ENCODE data around the gene CACNA1S. TPM values are rescaled to one million over a fixed set of nuclear protein-coding genes. Genes with fewer than 3 reads are reported as not detected.

CACNA1S gene
- polyA plus RNA-seq, 1 of the 3 experiments (the other 2 are of a cell fraction): not detected

GRCh38 chr1:201026836-201027235, 85.4 kb downstream of the CACNA1S start:
- no peak for TF ChIP-seq POLR2AphosphoS5 (IDR thresholded peaks at IDR 0.05; ENCODE audit: low read depth, low read length)
- TF ChIP-seq TCF12 (IDR thresholded peaks at IDR 0.05): no peak
- no peak for TF ChIP-seq MEF2A (IDR thresholded peaks at IDR 0.05; ENCODE audit: borderline replicate concordance, low read depth)
- no peak for TF ChIP-seq TEAD4 (IDR thresholded peaks at IDR 0.05; ENCODE audit: borderline replicate concordance, insufficient read depth)
- TF ChIP-seq JUND (IDR thresholded peaks at IDR 0.05): no peak
- no peak for TF ChIP-seq SMC3 (IDR thresholded peaks at IDR 0.05; ENCODE audit: low read depth, low read length)
- no peak for TF ChIP-seq CHD2 (IDR thresholded peaks at IDR 0.05; ENCODE audit: low read length, partially characterized antibody)
- TF ChIP-seq MXI1 (IDR thresholded peaks at IDR 0.05; ENCODE audit: low read depth, low read length): no peak
- no peak for TF ChIP-seq EZH2phosphoT487 (IDR thresholded peaks at IDR 0.05; ENCODE audit: borderline replicate concordance, low read depth)
- no peak for TF ChIP-seq REST (IDR thresholded peaks at IDR 0.05; ENCODE audit: low read depth, low read length)
- H3F3A ChIP-seq (replicated peaks; ENCODE audit: insufficient read depth): no peaks in the 10 kb centered on the region
- H3K4me2 ChIP-seq: no peak overlapping the region
- no peaks in the 10 kb centered on the region for H3K36me3 ChIP-seq (replicated peaks in 1 of 2; ENCODE audit: control insufficient read depth in 1 of 2, insufficient read depth in 2 of 2, low read length in 1 of 2)
- H3K27ac ChIP-seq (ENCODE audit: low read depth in 2 of 2, low read length in 1 of 2): no peak overlapping the region
- WGBS (ENCODE audit: low lambda C conversion rate): 81% methylated on average over 3 of the region's 3 CpGs
- no peak overlapping the region for H2AFZ ChIP-seq (ENCODE audit: low read depth)
- H3K27me3 ChIP-seq (ENCODE audit: insufficient read depth): no peaks in the 10 kb centered on the region; the same call in 1 of the 2 replicates
- no peak for DNase-seq
- no peak overlapping the region for H3K9ac ChIP-seq
- CTCF ChIA-PET: interaction anchor here (0.8 to 8.9 kb wide), 6 partner anchors 10 to 55 kb away, joined by 3 to 92 read pairs (median 8); no protein-coding TSS in a partner anchor
- H3K9me3 ChIP-seq: no peaks in the 10 kb centered on the region
- POLR2A ChIA-PET: interaction anchor here (0.7 kb wide), 1 partner anchor 21 kb away, joined by 3 read pairs; no protein-coding TSS in a partner anchor
- H4K20me1 ChIP-seq (ENCODE audit: insufficient read depth): no peaks in the 10 kb centered on the region
- no peaks in the 10 kb centered on the region for H3K9me2 ChIP-seq
- H3K4me1 ChIP-seq (ENCODE audit: control insufficient read depth in 1 of 2, insufficient read depth in 2 of 2, low read depth in 1 of 2, low read length in 1 of 2): peaks cover 5 to 7% of the 10 kb centered on the region in 2 experiments; a peak in 1 of 4 replicates
- no peaks in the 10 kb centered on the region; the same call in 1 of the 2 replicates for H3K79me2 ChIP-seq (ENCODE audit: insufficient read depth)
- H3K4me3 ChIP-seq (ENCODE audit: low read depth in 2 of 2, low read length in 1 of 2): no peak overlapping the region

DNA sequence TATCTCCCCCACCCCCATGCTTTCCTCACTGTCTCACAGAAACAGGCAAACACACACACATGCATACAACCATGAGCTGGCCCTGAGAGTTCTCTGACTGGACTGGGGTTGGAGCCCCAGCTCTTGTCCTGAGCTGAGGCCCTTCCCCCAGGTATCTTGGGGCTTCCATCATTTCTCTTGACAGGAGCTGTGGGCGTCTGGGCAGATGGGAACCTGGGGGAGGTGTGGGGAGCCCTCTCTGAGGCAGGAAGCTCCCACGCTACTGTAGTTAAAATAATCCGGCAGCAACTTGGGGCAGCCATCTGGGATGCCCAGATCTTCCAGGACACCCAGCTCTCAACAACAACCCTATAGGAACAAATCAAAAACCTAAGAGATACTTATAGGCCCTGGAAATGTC, 86.0 kb downstream of the CACNA1S start:
- Histone ChIP-seq H3K9ac (no peak overlapping the region), H3K79me2 (ENCODE audit: insufficient read depth) (no peaks in the 10 kb centered on the region; the same call in 1 of the 2 replicates), H3K4me2 (no peak overlapping the region), H3K4me3 (ENCODE audit: low read depth in 2 of 2, low read length in 1 of 2) (no peak overlapping the region), H3F3A (replicated peaks; ENCODE audit: insufficient read depth) (no peaks in the 10 kb centered on the region), H3K4me1 (ENCODE audit: control insufficient read depth in 1 of 2, insufficient read depth in 2 of 2, low read depth in 1 of 2, low read length in 1 of 2) (peaks cover 5 to 7% of the 10 kb centered on the region in 2 experiments; a peak in 1 of 4 replicates), H3K9me3 (no peaks in the 10 kb centered on the region), H3K27ac (ENCODE audit: low read depth in 2 of 2, low read length in 1 of 2) (peak overlapping the region in 1 of 2 experiments; percentile 23; a peak in 1 of 4 replicates), H2AFZ (ENCODE audit: low read depth) (no peak overlapping the region), H3K27me3 (ENCODE audit: insufficient read depth) (no peaks in the 10 kb centered on the region), H4K20me1 (ENCODE audit: insufficient read depth) (no peaks in the 10 kb centered on the region), H3K36me3 (replicated peaks in 1 of 2; ENCODE audit: control insufficient read depth in 1 of 2, insufficient read depth in 2 of 2, low read length in 1 of 2) (no peaks in the 10 kb centered on the region), H3K9me2 (no peaks in the 10 kb centered on the region)
- ChIA-PET CTCF (interaction anchor here (0.8 to 8.9 kb wide), 10 partner anchors 9 to 282 kb away, joined by 3 to 92 read pairs (median 4); no protein-coding TSS in a partner anchor), POLR2A (no interaction called here)
- WGBS (ENCODE audit: low lambda C conversion rate): 65% methylated on average over 2 of the region's 3 CpGs
- DNase-seq: no peak
- TF ChIP-seq POLR2AphosphoS5 (IDR thresholded peaks at IDR 0.05; ENCODE audit: low read depth, low read length): no peak
- no peak for TF ChIP-seq GATA2 (CRISPR knock-in tag; IDR thresholded peaks at IDR 0.05)
- no peak for TF ChIP-seq REST (IDR thresholded peaks at IDR 0.05; ENCODE audit: low read depth, low read length)
- TF ChIP-seq FOSL2 (IDR thresholded peaks at IDR 0.05; ENCODE audit: borderline replicate concordance, low read depth): no peak
- no peak for TF ChIP-seq CTCF (IDR thresholded peaks at IDR 0.05)
- TF ChIP-seq IRF3 (IDR thresholded peaks at IDR 0.05; ENCODE audit: low read depth, low read length): no peak
- no peak for TF ChIP-seq YY1 (IDR thresholded peaks at IDR 0.05; ENCODE audit: low read depth)
- no peak for TF ChIP-seq EP300 (IDR thresholded peaks at IDR 0.05; ENCODE audit: borderline replicate concordance in 1 of 2, low read depth in 1 of 2, low read length in 1 of 2)
- TF ChIP-seq RFX5 (IDR thresholded peaks at IDR 0.05; ENCODE audit: low read length): no peak

Data from SK-N-SH (cell line).